Stimulated activated CD4-positive, alpha-beta T cell treated with anti-CD3 and anti-CD28 coated beads, Interleukin-15, amount 100 ng/mL, for 1 hour (primary cell): ENCODE measurements around the gene OGDH.
"Not testable (repeated sequence)": the region's sequence is repeated elsewhere in the genome, so short reads cannot be mapped to it uniquely, and the experiment has no call there.

Source experiments
- DNase-seq, 2 donors: peaks; one replicate each; pipeline ENCODE4 v3.0.0-alpha.2; 2020; ENCODE audit warnings: low read depth in 1 of 2, low spot score in 1 of 2

OGDH gene

DNA sequence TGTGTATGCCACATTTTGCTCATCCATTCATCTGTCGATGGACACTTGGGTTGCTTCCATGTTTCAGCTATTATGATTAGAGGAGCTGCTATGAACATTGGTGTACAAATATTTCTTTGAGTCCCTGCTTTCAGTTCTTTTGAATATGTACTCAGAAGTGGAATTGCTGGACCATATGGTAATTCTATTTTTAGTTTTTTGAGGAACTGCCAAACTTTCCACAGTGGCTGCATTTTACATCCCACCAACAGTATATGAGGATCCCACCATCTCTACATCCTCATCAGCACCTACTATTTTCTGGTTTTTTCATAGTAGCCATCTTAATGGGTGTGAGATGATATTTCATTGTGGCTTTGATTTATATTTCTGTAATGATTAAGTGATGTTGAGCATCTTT, 97.5 kb downstream of the OGDH start:
- no peak for DNase-seq

DNA sequence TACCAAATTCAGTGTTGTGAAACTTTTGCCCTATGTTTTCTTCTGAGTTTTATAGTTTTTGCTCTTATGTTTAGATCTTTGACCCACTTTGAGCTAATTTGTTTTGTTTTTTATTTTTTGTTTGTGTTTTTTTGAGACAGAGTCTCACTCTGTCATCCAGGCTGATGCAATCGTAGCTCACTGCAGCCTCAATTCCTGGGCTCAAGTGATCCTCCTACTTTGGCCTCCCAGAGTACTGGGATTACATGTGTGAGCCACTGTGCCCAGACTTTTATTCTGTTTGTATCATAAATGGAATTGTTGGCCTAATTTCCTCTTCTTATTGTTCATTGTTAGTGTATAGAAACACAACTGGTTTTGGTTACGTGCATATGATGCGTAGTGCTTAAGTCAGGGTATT, 99.0 kb downstream of the OGDH start:
- DNase-seq = no peak

DNA sequence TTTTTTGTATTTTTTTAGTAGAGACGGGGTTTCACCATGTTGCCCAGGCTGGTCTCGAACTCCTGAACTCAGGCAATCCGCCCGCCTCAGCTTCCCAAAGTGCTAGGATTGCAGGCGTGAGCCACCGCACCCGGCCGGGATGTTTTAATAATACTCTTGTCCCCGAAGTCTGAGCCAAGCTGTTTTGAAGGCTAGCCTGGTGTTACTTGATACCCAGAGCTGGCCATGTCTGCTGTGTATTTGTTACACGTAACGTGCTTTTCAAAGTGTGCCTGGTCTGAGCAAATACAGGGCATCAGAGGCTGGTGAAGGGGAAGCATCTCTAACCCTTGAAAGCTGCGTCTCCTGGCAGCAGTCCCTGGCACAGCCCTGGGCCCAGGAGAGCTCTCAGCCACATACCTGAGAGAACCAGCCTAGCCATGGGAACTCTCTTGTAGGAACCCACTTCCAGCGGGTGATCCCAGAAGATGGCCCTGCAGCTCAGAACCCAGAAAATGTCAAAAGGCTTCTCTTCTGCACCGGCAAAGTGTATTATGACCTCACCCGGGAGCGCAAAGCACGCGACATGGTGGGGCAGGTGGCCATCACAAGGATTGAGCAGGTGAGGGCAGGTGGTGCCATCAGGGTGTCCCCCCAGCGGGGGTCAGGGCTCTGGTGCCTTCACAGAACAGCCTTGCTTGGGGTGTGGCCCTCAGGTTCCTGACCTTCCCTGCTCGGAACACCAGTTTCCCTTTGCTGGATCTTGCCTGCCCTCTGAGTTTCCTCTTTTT, 100.5 kb downstream of the OGDH start:
- DNase-seq = no peak

DNA sequence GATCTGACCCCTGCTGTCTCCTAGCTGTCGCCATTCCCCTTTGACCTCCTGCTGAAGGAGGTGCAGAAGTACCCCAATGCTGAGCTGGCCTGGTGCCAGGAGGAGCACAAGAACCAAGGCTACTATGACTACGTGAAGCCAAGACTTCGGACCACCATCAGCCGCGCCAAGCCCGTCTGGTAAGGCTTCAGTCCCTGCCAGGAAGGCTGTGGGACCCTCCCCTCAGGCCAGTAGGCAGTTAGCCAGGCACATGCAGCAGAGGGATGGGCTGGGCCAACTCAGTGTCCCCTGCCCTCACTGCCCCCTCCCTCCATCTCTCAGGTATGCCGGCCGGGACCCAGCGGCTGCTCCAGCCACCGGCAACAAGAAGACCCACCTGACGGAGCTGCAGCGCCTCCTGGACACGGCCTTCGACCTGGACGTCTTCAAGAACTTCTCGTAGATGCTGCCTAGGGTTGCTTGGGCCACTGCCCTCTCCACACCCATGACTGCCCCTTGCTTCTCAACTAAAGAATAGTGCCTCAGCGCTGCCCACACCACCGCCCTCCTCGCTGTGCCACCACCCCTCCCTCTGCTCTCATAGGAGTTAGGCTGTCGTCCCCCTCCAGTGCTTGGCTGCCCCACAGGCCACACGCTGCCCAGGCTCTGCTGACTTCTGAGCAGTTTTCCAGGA, 101.3 kb downstream of the OGDH start:
- DNase-seq = no peak

DNA sequence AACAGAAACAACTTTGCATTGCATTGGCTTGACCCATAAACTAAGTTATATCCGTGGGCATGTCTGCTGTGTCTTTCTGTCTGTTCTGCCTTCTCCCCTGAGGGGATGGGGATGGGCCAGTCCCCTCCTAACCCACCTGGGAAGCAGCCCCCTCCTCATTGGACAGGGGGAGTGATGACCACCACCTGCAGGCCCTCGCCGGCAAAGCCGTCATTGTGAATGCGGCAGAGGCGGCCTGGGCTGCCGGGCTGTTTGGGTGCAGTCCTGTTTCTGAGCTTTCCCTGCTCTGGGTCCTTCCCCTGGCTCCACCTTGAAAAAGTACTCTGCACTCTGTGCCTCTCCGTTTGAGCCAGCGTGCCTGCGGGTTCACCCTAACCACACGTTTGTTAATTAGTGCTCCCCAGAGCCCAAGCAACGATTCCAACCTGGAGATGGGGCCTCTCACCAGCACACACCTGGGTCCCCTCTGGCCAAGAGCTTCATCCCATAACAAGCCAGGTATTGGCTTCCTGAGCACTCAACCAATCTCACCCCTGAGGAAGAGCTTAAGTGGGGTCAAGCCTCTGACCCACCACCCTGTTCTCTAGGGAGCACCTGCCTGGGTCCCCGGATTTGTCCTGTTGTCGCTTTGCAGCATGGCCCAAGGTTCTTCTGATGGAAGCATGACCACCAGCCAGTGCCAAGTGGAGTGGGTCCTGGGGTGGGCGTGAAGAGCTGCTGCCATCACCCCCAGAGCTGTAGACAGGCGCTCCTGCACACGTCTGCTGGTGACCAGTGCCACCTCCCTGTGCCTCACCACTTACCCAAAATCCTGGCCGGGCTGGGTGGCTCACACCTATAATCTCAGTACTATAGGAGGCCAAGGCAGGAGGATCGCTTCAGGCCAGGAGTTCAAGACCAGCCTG, 102.8 kb downstream of the OGDH start:
- no peak for DNase-seq

DNA sequence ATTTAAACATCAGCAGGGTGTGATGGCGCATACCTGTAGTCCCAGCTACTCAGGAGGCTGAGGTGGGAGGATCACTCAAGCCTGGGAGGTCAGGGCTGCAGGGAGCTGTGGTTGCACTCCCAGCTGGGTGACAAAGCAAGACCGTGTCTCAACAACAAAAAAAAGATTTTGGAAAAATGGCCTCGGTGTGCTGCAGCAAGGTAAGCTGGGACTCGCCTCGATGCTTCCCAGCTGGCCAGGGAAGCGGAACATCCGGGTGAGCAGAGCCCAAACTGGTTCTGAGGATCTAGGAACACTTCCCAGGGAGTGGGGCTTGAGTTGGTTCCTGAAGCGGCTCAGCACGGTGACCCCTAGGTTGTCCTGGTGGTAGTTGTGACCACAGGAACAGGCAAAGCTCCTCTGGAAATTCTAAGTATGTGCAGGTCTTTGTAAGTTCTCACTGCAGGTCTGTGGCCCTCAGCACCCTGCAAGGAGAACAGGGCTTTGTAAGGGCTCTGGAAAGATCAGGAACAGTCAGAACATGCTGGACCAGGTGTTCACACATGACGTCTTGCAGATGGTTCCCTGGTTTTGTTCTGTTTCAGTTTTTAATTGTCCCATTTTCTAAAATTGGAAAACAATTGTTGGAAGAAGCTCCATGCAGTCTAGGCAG, 103.6 kb downstream of the OGDH start:
- no peak for DNase-seq

DNA sequence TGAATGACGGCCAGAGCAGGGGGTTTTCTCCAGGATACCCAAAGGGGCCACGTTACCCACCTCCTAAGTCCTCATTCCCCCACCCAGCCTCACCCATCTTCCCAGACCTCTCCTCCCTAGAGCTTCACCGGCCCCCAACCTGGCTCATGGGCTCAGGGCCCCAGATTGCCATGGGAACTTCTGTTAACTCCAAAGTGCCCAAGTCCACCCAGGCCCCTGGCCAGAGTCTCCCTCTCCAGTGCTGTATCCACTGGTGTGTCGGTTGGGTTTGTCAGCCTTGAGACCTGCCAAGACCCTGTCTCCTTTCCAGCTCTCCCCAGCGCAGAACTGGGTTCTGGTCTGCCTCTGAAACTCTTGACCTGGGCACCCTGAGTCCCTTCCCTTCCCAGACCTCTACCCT, 105.1 kb downstream of the OGDH start:
- DNase-seq = no peak

DNA sequence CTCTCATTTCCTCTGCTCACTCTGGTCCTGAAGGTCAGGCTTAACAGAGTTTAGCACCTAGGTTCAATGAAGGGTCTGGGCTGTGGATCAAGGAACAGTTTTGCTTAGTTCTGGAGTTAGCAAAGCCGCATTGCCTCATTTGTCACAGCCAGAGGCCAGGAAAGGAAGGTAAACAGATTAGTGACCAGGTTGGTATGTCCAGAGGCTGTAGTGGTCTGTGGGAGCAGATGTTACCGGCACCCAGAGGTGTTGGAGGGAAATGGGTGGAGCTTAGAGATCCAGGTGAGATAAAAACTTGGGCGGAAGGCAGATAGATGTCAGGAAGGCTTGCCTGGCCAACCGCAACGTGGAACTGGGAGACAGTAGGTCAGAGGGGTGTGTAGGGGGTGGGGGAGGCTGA, 105.6 kb downstream of the OGDH start:
- no peak for DNase-seq

DNA sequence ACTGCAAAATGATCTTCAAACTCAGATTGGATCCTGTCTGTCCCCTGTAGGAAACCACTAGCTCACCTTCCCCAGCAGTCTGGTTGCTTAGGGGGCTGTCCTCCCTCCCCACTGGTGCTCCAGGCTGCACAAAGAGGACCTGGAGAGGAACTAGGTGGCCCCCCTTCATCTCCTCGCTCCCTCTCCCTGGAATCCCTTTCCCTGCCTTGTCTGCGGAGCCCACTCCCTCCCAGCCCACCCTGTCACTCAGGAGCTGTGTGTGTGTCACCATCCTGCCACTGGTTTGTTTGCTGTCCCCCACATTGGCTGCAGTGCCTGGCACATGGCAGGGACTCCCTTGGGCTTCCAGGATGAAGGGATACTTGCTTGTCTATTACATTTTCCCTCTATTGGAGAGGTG, 106.7 kb downstream of the OGDH start:
- DNase-seq = no peak

DNA sequence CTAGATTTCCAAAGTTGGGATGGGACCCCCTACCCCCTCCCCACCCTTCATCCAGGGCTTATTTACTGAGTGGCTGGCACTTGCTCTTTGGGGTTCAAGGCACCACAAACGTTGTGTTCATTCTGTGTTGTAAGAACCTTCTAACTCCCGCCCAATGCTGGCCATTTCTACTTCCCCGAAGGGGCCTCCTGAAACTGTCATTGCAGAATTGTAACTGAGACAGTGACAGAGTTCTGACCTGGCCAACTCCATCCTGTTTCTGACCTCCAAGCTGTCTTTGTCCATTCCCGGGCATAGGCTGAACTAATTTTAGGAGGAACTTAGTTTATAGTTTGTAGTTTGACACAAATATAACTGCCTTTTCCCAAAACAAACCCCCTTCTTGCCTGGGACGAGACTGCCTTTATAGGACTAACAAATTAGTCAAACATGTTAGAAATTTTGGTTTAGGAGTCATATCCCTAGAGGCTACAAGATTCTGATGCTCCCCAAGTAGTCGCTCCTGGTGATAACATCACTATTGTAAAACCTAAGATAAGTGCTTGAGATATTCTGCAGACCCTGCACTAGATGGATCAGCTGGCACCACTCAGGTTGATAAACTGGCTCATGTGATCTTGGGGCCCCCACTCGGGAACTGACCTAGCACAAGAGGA, 107.4 kb downstream of the OGDH start:
- no peak for DNase-seq

DNA sequence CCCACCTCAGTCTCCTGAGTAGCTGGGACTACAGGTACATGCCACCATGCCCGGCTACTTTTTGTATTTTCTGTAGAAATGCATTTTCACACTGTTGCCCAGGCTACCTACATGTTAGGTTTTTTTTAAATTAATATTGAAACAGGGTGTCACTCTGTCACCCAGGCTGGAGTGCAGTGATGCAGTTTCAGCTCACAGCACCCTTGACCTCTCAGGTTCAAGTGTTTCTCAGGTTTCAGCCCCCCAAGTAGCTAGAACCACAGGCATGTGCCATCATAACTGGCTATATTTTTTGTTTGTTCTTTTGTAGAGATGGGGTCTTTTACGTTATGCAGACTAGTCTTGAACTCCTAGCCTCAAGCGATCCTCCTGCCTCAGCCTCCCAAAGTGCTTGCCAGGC, 109.8 kb downstream of the OGDH start:
- no peak for DNase-seq

DNA sequence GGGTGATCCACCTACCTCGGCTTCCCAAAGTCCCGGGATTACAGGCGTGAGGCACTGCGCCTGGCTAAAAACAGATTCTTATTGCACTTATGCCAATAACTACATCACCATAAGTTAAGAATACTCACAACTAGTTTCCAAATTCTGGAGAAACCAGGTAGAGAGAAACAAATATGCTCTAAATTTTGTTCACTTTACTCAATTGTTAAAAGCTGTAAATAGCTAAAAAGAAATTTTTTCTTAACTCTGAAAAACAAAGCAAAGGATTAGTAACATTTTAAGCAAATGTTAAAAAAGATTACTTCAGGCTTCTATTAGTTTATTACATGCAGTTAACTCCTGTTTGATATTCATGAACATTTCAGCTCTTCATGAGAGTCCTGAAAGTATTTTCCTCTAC, 113.9 kb downstream of the OGDH start:
- no peak for DNase-seq

DNA sequence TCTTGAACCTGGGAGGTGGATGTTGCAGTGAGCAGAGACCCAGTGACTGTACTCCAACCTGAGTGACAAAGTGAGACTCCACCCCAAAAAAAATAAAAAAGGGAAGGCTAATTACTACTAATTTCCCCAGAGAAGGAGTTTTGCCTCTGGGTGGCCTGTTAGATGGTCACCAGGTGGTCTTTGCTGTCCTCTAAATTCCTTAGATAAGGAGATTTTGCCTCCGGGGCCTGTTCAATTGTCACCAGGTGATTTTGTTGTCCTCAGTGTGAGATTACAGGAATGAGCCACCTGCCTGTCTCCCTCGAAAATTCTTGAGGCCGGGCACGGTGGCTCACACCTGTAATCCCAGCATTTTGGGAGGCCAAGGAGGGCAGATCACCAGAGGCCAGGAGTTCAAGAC, 117.8 kb downstream of the OGDH start:
- no peak for DNase-seq

DNA sequence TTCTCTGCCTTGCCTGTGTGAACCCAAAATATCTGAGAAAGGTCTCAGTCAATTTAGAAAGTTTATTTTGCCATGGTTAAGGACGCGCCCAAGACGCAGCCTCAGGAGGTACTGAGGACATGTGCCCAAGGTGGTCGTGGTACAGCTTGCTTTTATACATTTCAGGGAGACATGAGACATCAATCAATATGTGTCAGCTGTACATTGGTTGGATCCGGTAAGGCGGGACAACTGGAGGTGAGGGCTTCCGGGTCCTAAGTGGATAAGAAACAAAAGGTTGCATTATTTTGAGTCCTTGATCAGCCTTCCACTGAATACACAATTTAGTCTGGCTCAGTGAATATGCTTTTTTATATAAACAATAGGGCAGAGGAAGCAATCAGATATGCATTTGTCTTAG, 119.8 kb downstream of the OGDH start:
- DNase-seq = not testable (repeated sequence)

DNA sequence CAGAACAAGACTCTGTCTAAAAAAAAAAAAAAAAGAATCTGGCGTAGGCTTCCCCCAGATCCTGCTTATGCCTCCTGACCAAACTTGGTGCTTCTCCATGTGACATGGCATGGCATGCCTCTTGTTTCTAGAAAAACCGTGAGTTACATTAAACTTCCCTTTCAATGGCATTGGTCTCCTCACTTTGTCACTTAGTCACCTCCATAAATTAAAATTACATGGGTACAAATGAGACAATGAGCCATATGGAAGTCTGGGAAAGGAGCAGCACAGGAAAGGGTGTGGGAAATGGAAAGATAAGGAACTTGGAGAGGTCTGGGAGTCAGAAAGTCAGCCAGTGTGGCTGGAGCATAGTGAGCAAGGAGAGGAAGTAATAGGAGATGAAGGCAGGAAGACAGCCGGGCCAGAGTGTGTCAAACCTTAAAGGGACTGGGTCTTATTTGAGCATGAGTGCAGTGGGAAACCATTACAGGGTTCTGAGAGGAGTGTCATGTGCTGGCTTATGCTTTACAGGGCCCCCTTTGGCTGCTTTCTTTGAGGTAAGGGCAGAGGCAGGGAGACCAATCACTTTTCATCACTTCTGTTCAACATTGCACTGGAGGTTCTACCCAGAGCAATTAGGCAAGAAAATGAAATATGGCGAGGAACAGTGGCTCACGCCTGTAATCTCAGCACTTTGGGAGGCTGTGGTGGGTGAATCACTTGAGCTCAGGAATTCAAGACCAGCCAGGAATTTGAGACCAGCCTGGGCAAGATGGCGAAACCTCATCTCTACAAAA, 120.9 kb downstream of the OGDH start:
- DNase-seq = no peak

DNA sequence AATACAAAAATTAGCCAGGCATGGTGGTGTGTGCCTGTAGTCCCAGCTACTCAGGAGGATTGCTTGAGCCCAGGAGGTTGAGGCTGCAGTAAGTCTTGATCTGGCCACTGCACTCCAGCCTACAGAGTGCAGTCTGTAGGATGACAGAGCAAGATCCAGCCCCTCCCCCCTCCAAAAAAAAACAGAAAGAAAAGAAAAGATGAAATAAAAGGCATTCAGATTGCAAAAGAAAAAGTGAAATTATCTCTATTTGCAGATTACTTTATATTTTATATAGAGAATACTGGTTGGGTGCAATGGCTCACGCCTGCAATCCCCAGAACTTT, 121.5 kb downstream of the OGDH start:
- DNase-seq = no peak

DNA sequence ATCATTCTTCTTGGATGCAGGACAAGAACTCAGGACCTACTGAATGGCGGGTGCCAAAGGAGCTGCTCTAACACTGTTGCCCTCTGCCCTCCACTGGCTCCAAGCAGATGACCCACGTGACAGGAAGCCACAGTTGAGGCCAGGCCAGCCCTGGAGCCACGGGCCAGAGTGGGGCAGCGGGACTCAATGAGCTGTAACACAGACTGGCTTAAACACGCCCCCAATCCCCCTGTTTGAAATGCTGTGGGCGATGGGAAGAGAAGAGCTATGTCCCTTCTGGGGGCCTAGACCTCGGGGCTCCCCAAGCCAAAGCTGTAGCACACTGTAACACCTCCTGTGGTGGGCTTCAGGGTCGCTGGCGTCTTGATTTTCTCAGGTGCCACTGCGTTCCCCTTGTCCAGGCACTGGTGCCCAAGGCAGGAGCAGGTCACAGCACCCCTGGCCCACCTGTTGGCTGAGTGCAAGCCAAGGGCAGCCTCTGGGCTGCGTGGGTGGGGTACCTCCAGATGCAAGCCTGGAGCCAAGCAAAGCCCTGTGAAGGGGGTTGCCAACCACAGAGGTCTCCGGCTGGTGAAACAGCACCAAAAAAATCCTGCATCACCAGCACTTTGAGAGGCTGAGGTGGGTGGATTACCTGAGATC, 123.6 kb downstream of the OGDH start:
- DNase-seq = no peak

DNA sequence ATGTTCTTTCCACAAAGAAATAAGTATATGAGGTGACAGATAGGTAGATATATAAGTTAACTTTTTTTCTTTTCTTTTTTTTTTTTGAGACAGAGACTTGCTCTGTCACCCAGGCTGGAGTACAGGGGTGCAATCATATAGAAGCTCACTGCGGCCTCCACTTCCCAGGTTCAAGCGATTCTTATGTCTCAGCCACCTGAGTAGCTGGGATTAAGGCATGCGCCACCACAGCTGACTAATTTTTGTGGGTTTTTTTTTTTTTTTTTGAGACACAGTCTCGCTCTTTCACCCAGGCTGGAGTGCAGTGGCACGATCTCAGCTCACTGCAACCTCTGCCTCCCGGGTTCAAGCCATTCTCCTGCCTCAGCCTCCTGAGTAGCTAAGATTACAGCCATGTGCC, 126.5 kb downstream of the OGDH start:
- DNase-seq = not testable (repeated sequence)

DNA sequence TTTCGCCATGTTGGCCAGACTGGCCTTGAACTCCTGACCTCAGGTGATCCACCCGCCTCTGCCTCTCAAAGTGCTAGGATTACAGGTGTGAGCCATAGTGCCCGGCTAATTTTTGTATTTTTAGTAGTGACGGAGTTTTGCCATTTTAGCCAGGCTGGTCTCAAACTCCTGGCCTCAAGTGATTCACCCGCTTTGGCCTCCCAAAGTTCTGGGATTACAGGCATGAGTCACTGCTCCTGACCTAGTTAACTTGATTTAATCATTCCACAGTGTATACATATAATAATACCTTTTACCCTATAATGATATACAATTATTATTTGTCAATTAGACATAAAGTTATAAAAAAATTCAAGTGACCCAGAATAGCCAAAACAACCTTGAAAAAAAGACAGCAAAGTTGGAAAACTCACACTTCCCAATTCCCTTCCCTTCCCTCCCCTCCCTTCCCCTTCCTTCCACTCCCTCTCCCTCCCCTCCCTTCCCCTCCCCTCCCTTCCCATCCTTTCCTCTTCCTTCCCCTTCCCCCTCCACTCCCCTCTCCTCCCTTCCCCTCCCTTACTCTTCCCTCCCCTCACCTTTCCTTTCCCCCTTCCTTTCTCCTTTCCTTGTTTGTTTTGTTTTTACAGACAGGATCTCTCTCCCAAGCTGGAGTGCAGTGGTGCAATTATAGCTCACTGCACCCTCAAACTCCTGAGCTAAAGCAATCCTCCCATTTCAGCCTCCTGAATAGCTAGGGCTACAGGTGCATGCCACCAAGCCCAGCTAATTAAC, 127.5 kb downstream of the OGDH start:
- no peak for DNase-seq
